Amniotic epithelial cell (primary cell): ENCODE results near the gene SLFNL1.

Experiments
- DNase-seq: peaks from one replicate; pipeline ENCODE4 v3.0.0-alpha.2; 2010; ENCODE audit warnings: low read depth

SLFNL1 gene

GRCh38 chr1:41020109-41020576 lies 1.4 kb downstream of the SLFNL1 start:
- DNase-seq, result no peak

- no peak for DNase-seq
Observed at GRCh38 chr1:41019353-41019745, 2.2 kb downstream of the SLFNL1 start.

GRCh38 chr1:41018018-41018410 lies 3.5 kb downstream of the SLFNL1 start:
- no peak for DNase-seq

GRCh38 chr1:41017141-41018017 lies 4.1 kb downstream of the SLFNL1 start:
- DNase-seq, result no peak

DNA sequence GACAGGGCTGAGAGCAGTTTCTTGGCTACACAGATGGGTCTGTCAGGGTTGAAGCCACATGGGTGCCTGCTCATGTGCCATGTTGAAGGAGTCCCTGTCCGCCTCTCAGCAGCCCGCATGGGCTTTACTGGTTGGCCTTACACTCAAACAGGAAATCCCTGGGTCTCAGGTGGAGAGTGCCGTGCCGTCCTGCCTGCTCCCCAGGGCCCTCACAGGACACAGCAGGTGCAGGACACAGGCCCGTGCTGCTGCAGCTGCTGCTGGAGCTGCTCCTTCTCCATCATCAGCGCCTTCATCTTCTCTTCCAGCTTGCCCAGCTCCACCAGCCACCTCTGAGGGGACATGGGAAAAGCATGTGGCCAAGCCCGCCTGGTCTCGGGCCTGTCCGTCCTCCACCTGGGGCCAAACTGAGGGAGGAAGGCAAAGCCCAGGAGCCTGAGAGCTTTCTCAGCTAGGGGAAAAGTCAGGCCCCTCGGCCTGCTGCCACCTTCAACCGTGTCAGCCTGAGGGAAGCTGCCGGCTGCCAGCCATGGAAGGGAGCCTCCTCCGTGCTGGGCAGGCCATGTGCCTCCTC lies 5.5 kb downstream of the SLFNL1 start:
- no peak for DNase-seq

DNA sequence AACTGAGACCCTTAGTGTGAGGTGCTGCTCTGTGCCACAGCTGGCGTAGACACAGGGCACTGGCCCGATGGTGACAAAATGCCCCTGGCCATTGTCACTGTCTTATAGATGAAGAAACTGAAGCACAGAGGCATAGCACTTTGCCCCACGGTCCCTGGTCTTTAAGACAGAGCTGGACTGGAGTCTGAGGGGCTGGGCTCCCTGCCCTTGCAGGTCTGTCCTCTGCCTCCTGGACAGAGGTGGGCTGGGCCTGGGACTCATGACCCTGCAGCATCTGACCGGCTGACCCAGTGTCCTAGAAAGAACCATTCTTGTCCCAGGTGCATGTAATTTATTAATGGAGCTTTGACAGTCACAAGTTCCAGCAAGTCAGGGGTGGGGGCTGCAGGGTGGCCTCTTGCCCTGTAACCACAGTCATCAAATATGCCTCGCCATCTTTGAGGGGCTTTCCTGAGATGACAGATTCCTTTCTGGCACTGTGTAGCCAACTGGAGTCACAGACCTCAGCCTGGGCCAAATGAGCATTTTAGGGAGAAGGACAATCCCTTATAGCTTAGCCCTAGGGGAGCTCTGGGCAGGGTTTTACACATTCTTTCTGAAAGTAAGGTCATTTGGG lies 6.1 kb downstream of the SLFNL1 start:
- no peak for DNase-seq

- DNase-seq, result no peak
Observed at GRCh38 chr1:41014871-41015270, 6.7 kb downstream of the SLFNL1 start.

DNA sequence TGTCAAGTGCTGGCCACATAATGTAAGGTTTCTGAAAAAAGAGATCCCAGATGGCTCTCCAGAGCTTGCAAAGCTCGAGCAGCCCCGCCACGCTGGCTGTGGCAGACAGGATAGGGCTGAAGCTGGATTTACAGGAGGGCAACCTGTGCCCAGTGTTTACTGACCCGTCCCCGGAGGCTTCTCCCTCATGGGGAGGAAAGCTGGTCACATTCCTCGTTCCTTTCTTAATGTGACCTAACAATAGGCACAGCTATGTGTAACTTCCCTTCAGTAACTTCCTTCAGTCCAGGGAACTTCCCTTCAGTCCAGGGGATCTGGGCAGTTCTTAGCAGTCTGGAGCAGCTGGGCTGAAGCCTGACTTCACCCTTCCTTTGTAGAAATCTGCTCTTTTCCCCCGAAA lies 7.7 kb downstream of the SLFNL1 start:
- DNase-seq, result no peak

GRCh38 chr1:41013024-41013423 lies 8.5 kb downstream of the SLFNL1 start:
- no peak for DNase-seq

- DNase-seq, result no peak
Observed at GRCh38 chr1:41010345-41010744, 11.2 kb downstream of the SLFNL1 start.

DNA sequence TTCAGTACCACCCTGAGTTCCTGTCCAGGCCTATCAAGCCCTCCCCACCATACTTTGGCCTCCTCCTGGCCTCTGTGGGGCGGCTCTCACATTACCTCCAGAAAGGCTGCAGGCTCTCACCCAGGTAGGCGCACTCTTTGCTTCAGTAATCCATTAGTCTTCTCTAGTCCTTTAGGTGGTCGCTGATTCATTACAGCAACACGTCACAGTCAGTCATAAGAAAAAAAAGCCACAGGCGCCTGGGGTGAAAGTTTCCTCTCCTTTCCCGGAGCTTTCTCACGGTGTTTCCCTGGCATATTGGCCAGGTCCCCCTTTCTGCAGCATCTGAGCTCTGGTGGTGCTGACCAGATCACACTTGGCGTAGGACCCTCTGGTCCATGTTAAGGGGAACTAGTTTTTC lies 12.1 kb downstream of the SLFNL1 start:
- no peak for DNase-seq

- DNase-seq, result no peak
Observed at GRCh38 chr1:41006942-41007865, 14.3 kb downstream of the SLFNL1 start.

GRCh38 chr1:41005876-41006275 lies 15.6 kb downstream of the SLFNL1 start:
- DNase-seq, result no peak

GRCh38 chr1:41003640-41004220 lies 17.8 kb downstream of the SLFNL1 start:
- DNase-seq, result peak; percentile 99

DNA sequence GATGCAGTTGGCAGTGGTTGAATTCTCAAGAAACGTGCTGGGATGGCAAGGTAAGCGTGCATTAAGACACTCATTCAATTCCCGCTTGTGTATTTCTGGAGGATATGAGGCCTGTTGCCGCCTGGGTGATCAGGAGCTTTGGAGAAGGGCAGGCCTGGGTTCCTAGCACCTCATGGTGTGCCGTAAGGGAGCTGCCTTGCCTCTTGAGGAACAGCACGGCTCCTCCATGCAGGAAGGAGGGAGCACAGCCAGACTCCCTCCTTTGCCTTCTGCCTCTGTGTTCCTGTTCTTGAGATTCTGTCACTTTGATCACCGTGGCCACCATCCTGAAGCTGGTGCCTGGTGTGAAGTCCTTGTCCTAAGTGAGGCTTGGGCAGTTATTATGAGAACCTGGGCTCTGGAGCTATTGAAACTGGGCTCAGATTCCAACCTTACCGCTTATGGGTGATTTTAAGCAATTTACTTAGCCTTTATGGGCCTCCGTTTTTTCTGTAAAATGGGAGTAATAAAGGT lies 18.3 kb downstream of the SLFNL1 start:
- no peak for DNase-seq

GRCh38 chr1:40998668-40999067 lies 22.9 kb downstream of the SLFNL1 start:
- DNase-seq, result no peak

DNA sequence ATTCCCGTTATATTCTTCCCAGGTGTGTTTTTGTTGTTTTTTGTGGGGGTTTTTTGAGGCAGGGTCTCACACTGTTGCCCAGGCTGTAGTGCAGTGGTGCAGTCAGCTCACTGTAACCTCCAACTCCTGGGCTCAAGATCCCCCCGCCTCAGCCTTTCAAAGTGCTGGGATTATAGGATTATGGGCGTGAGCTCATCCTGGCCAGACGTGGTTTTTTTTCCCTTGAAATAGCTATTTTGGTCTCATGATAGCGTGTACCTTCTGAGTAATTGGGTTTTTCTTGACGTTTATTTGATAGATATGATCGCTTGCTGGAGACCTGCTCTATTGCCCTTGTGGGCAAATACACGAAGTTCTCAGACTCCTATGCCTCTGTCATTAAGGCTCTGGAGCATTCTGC lies 24.4 kb downstream of the SLFNL1 start:
- peak; percentile 76 for DNase-seq

DNA sequence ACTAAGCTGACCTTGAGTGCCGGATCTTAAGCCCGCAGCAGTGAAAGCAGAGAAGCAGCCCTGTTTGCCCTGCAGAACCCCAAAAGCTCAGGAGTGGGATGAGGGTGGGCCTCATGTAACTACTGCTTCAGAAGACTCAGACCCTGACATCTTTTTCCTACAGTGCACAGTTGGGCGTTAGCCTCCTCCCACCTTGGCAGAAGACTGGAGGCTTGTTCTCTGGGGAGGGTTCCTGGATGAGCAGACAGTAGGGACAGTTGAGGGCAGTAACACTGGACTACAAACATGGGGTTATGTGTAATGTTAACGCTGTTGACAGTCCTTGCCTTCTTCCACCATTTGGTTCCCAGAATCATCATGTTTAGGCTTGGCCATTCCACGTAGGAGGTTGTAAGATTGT lies 32.5 kb downstream of the SLFNL1 start:
- no peak for DNase-seq

GRCh38 chr1:40988280-40988679 lies 33.2 kb downstream of the SLFNL1 start:
- DNase-seq, result no peak

- no peak for DNase-seq
Observed at GRCh38 chr1:40987439-40988276, 33.9 kb downstream of the SLFNL1 start.

DNA sequence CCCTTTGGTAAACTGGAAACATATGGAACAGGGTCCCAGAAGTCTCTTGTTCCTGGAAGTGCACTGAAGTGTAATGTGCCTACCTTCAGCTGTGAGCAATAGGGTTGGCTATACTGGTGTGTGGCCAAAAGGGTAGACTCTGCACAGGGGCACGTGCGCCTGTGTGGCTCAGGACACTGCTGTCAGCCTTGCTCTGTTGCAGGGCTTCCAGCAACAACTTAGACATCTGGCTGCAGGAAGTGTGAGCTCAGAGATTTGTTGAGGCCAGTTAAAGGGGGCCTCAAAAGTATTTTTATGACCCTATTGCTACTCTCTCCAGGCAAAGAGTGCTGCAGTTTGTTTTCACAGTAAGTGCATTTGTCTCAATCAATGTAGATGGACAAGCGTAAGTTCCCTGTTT lies 34.6 kb downstream of the SLFNL1 start:
- no peak for DNase-seq
